Gastroesophageal sphincter (tissue), 4 donors: ENCODE data around the gene XPA. TPM values are rescaled to one million over a fixed set of nuclear protein-coding genes. Genes with fewer than 3 reads are reported as not detected.

Source experiments
- ATAC-seq: fragments of 150-250 bp; one replicate; pipeline ENCODE4 v1.9.1; 2016; ENCODE audit warnings: mild to moderate bottlenecking, moderate library complexity
- H3K27ac ChIP-seq, 4 donors: fragments of 200-600 bp; sonication (generic) in 3 of 4; 1 replicate in 3 of 4; 2 replicates in 1 of 4; pipeline ENCODE4 v1.5.1; 2016 to 2019
- H3K27me3 ChIP-seq: fragments of 200-600 bp; sonication (generic); one replicate; pipeline ENCODE4 v1.5.1; 2019
- H3K36me3 ChIP-seq, 2 donors: fragments of 200-600 bp; sonication (generic); one replicate each; pipeline ENCODE4 v1.5.1; 2019; ENCODE audit warnings: control low read depth in 1 of 2
- H3K4me1 ChIP-seq, 3 donors: fragments of 200-600 bp; sonication (generic); 1 replicate in 2 of 3; 2 replicates in 1 of 3; pipeline ENCODE4 v1.5.1; 2016 to 2019; ENCODE audit warnings: control low read depth in 2 of 3
- H3K4me3 ChIP-seq, 2 donors: fragments of 200-600 bp; sonication (generic); one replicate each; pipeline ENCODE4 v1.5.1; 2019; ENCODE audit warnings: mild to moderate bottlenecking in 1 of 2, moderate library complexity in 1 of 2
- H3K9me3 ChIP-seq, 3 donors: fragments of 200-600 bp; sonication (generic); one replicate each; pipeline ENCODE4 v1.5.1; 2017 to 2019; ENCODE audit warnings: control low read depth in 2 of 3
- EP300 ChIP-seq: sonication (generic); formaldehyde crosslinking; IDR thresholded peaks from one replicate; pipeline ENCODE4 v1.6.1; 2017; ENCODE audit warnings: antibody characterized with exemption, mild to moderate bottlenecking
- POLR2A ChIP-seq, 2 donors: fragments of 450-650 bp; IDR thresholded peaks; one replicate each; pipeline ENCODE4 v1.6.1; 2017; ENCODE audit warnings: antibody characterized with exemption in 2 of 2, mild to moderate bottlenecking in 2 of 2, moderate library complexity in 1 of 2
- POLR2AphosphoS5 ChIP-seq: sonication (generic); formaldehyde crosslinking; IDR thresholded peaks from one replicate; pipeline ENCODE4 v1.6.1; 2017; ENCODE audit warnings: antibody characterized with exemption
- WGBS, 2 donors: methylation state at CpG; one replicate each; pipeline ENCODE4 v1.1.5; 2018; ENCODE audit warnings: low coverage in 1 of 2; 5-methylcytosine and 5-hydroxymethylcytosine counted together
- total RNA-seq, 4 donors: library from RNA; depleted of rRNA; stranded (reverse); fragments of >200 nt; gene quantifications; one replicate each; pipeline ENCODE4 v1.1.0, GENCODE V29; 2016
- TF ChIP-seq, protein P1 (sequence below), 4 experiments: fragments of 200-600 bp in 2 of 4; fragments of 450-650 bp in 2 of 4; sonication (generic) in 1 of 4; IDR thresholded peaks; one replicate each; pipeline ENCODE4 v1.5.1; 2017 to 2019; ENCODE audit warnings: antibody characterized with exemption in 4 of 4, mild to moderate bottlenecking in 2 of 4, moderate library complexity in 2 of 4

XPA gene
- total RNA-seq, 4 donors from 2014 or later, result 24.2 to 27.6 (median 25.8) TPM

- no peak for ATAC-seq
Measured at GRCh38 chr9:97722331-97722730, 25.2 kb upstream of the XPA start.

DNA sequence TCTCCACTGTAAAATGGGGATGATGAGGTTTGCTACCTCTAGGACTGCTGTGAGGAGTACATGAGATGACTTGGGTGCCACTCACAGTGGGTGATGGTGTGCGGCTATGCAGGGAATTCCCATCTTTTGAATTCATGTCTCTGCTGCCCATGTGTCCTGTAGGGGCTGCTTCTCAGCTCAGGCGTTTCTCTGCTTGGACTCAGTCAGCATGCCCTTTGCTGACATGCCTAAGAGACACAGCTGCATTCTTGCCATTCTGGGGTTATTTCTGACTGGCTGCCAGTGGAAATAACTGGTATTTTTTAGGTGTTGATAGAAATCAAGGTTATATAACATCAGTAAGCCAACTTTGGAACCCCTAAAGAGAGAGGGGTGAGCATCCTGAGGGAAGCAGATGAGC lies 24.3 kb upstream of the XPA start:
- Histone ChIP-seq H3K4me1 (no peaks in the 10 kb centered on the region), H3K9me3 (peaks cover 0 to 6% (median 0%) of the 10 kb centered on the region in 3 donors), H3K27ac (no peak overlapping the region), H3K27me3 (peaks cover 4% of the 10 kb centered on the region), H3K36me3 (no peaks in the 10 kb centered on the region), H3K4me3 (no peak overlapping the region)
- ATAC-seq, result no peak
- no peak for TF ChIP-seq POLR2AphosphoS5
- TF ChIP-seq, protein P1, sequence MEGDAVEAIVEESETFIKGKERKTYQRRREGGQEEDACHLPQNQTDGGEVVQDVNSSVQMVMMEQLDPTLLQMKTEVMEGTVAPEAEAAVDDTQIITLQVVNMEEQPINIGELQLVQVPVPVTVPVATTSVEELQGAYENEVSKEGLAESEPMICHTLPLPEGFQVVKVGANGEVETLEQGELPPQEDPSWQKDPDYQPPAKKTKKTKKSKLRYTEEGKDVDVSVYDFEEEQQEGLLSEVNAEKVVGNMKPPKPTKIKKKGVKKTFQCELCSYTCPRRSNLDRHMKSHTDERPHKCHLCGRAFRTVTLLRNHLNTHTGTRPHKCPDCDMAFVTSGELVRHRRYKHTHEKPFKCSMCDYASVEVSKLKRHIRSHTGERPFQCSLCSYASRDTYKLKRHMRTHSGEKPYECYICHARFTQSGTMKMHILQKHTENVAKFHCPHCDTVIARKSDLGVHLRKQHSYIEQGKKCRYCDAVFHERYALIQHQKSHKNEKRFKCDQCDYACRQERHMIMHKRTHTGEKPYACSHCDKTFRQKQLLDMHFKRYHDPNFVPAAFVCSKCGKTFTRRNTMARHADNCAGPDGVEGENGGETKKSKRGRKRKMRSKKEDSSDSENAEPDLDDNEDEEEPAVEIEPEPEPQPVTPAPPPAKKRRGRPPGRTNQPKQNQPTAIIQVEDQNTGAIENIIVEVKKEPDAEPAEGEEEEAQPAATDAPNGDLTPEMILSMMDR (IDR thresholded peaks at IDR 0.05), result no peak
- no peak for TF ChIP-seq EP300
- no peak for TF ChIP-seq POLR2A (IDR thresholded peaks at IDR 0.05)
- 50% methylated on average over 1 of the region's 2 CpGs; no CpG with 5 or more reads in 1 of the 2 donors for WGBS, 2 donors

More at GRCh38 chr9:97722331-97722730, 25.2 kb upstream of the XPA start:
- Histone ChIP-seq H3K9me3 (peaks cover 0 to 6% (median 0%) of the 10 kb centered on the region in 3 donors), H3K27ac (no peak overlapping the region), H3K4me1 (no peaks in the 10 kb centered on the region), H3K4me3 (no peak overlapping the region), H3K36me3 (no peaks in the 10 kb centered on the region), H3K27me3 (peaks cover 4% of the 10 kb centered on the region)
- 56 to 100% methylated on average over 1 to 2 of the region's 2 CpGs for WGBS, 2 donors
- no peak for TF ChIP-seq POLR2A (IDR thresholded peaks at IDR 0.05)

- no peak for ATAC-seq
- WGBS, 2 donors, result 55 to 78% methylated on average over 3 of the region's 3 CpGs
- H3K9me3 ChIP-seq, result peaks cover 0 to 6% (median 0%) of the 10 kb centered on the region in 3 donors
- no peaks in the 10 kb centered on the region for H3K36me3 ChIP-seq
- no peaks in the 10 kb centered on the region for H3K27me3 ChIP-seq
- H3K27ac ChIP-seq, result no peak overlapping the region
- no peak overlapping the region for H3K4me3 ChIP-seq
- H3K4me1 ChIP-seq, result no peaks in the 10 kb centered on the region
- TF ChIP-seq, protein P1 (IDR thresholded peaks at IDR 0.05), result no peak
- TF ChIP-seq EP300, result no peak
- TF ChIP-seq POLR2A (IDR thresholded peaks at IDR 0.05), result no peak
- TF ChIP-seq POLR2AphosphoS5, result no peak
Measured at GRCh38 chr9:97717866-97718265, 20.7 kb upstream of the XPA start.

DNA sequence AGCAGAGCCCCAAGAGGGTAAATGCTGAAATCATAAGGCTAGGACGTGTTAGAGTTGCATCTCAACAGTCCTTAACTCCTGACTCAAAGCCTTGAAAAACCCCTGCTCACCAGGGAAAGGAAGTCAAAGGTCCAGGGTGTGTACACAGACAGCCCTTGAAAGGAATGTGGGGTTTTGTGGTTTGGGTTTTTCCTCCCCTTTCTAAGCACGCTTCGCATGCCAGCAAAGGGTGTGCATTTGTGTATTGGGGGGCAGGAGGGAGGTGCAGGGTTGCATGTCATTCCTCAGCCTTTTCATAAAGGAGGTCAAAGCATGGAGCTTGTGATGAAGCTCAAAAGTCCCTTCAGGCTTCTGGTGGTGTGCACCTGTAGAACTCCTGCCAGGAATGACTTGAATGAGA lies 17.3 kb upstream of the XPA start:
- WGBS, 2 donors, result 36 to 61% methylated on average over 3 of the region's 3 CpGs
- peaks cover 15% of the 10 kb centered on the region for H3K27me3 ChIP-seq
- peaks cover 0 to 9% (median 0%) of the 10 kb centered on the region in 3 donors for H3K4me1 ChIP-seq
- no peak overlapping the region for H3K4me3 ChIP-seq
- no peak for ATAC-seq
- H3K9me3 ChIP-seq, result no peaks in the 10 kb centered on the region
- H3K27ac ChIP-seq, result no peak overlapping the region
- TF ChIP-seq POLR2AphosphoS5 (no peak), EP300 (no peak), POLR2A (IDR thresholded peaks at IDR 0.05) (no peak)
- TF ChIP-seq, protein P1 (IDR thresholded peaks at IDR 0.05), result no peak
- H3K36me3 ChIP-seq, result no peaks in the 10 kb centered on the region

- ATAC-seq, result peak; percentile 10
- Histone ChIP-seq H3K4me1 (peaks cover 0 to 9% (median 0%) of the 10 kb centered on the region in 3 donors), H3K4me3 (no peak overlapping the region), H3K36me3 (no peaks in the 10 kb centered on the region), H3K27me3 (peaks cover 17% of the 10 kb centered on the region), H3K9me3 (no peaks in the 10 kb centered on the region), H3K27ac (no peak overlapping the region)
- TF ChIP-seq EP300, result no peak
- TF ChIP-seq, protein P1 (IDR thresholded peaks at IDR 0.05), result no peak
- WGBS, 2 donors, result 0 to 24% methylated on average over 1 to 6 of the region's 12 CpGs
Measured at GRCh38 chr9:97711223-97711626, 14.1 kb upstream of the XPA start.
